Measurements from ENCODE around the gene ASB16.

DNA sequence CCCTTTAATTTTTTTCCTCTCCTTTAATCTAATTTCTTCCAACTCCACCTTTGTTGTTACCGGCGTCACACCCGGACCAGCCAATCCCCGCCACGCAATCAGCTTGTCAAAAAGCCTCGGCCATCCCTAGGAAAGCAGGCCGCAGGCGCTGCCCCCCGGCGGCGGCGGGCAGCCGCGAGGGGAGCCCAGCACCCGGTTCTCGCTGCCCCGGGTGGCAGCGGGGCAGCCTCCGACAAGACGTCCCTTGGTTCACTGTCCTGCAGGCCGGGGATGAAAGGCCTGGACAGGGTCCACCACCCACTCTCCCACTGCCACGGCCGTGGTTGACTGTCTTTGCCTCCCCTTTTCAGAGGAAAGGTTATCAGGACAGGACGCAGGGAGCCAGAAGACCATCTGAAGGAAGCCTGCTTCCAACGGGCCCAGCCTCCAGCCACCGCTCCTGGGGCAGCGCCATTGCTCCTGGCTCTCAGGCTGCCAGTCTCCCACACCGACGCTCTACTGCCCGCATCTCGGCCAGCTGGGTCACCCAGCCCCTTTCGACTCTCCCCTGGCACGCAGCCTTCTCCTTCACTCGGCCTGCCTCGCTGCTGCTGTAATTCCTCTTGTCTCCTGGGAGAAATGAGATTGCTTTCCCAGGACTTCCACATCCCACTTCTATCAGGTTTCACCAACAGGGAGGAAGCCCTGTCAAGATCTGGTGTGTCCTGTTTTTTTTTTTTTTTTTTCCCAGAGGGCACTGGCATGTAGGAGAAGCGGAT lies 51.8 kb downstream of the ASB16 start:
- TF ChIP-seq, protein P1, sequence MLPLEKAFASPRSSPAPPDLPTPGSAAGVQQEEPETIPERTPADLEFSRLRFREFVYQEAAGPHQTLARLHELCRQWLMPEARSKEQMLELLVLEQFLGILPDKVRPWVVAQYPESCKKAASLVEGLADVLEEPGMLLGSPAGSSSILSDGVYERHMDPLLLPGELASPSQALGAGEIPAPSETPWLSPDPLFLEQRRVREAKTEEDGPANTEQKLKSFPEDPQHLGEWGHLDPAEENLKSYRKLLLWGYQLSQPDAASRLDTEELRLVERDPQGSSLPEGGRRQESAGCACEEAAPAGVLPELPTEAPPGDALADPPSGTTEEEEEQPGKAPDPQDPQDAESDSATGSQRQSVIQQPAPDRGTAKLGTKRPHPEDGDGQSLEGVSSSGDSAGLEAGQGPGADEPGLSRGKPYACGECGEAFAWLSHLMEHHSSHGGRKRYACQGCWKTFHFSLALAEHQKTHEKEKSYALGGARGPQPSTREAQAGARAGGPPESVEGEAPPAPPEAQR (CRISPR knock-in tag; IDR thresholded peaks at IDR 0.05), result no peak
- TF ChIP-seq E2F1 (CRISPR knock-in tag; IDR thresholded peaks at IDR 0.05) (no peak), PRDM15 (CRISPR knock-in tag; IDR thresholded peaks at IDR 0.05) (no peak), ATF3 (CRISPR knock-in tag; conservative IDR thresholded peaks at IDR 0.05) (no peak), JUN (CRISPR knock-in tag; IDR thresholded peaks at IDR 0.05) (no peak), ETV6 (CRISPR knock-in tag; IDR thresholded peaks at IDR 0.05) (no peak), ZNF138 (CRISPR knock-in tag; conservative IDR thresholded peaks at IDR 0.05) (no peak), SP1 (CRISPR knock-in tag; conservative IDR thresholded peaks at IDR 0.05) (0 out of 2 replicates have a peak, but pooled peaks have one; percentile 27), ZNF512 (CRISPR knock-in tag; IDR thresholded peaks at IDR 0.05; ENCODE audit: borderline replicate concordance) (no peak), FOXK1 (CRISPR knock-in tag; IDR thresholded peaks at IDR 0.05) (0 out of 2 replicates have a peak, but pooled peaks have one; percentile 31), NFYB (CRISPR knock-in tag; conservative IDR thresholded peaks at IDR 0.05; ENCODE audit: low read depth) (no peak), ZNF263 (CRISPR knock-in tag; IDR thresholded peaks at IDR 0.05; ENCODE audit: low read depth) (no peak), FOXP1 (CRISPR knock-in tag; IDR thresholded peaks at IDR 0.05; ENCODE audit: borderline replicate concordance) (no peak)
- TF ChIP-seq, protein P2, sequence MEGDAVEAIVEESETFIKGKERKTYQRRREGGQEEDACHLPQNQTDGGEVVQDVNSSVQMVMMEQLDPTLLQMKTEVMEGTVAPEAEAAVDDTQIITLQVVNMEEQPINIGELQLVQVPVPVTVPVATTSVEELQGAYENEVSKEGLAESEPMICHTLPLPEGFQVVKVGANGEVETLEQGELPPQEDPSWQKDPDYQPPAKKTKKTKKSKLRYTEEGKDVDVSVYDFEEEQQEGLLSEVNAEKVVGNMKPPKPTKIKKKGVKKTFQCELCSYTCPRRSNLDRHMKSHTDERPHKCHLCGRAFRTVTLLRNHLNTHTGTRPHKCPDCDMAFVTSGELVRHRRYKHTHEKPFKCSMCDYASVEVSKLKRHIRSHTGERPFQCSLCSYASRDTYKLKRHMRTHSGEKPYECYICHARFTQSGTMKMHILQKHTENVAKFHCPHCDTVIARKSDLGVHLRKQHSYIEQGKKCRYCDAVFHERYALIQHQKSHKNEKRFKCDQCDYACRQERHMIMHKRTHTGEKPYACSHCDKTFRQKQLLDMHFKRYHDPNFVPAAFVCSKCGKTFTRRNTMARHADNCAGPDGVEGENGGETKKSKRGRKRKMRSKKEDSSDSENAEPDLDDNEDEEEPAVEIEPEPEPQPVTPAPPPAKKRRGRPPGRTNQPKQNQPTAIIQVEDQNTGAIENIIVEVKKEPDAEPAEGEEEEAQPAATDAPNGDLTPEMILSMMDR (IDR thresholded peaks at IDR 0.05), result no peak
